ENCODE measurements around the gene TMEM256.

- TF ChIP-seq EZH2 (IDR thresholded peaks at IDR 0.05): no peak
- TF ChIP-seq POLR2AphosphoS5 (IDR thresholded peaks at IDR 0.05; ENCODE audit: borderline replicate concordance, low read depth, low read length): no peak
These were observed 16.1 kb upstream of the TMEM256 start, which contains the start of gene SPEM1 for GRCh38 chr17:7419819-7420610.
